CD14-positive monocyte (primary cell): ENCODE data around the gene PELI2. TPM values are rescaled to one million over a fixed set of nuclear protein-coding genes. Genes with fewer than 3 reads are reported as not detected.
A peak's percentile ranks its signal among the peaks of the same experiment; 100 is the strongest.

Experiments
- DNase-seq, 3 donors: peaks; one replicate each; pipeline ENCODE4 v3.0.0-alpha.2; 2011 to 2022
- H2AFZ ChIP-seq: 2 replicates; pipeline ENCODE4 v1.6.0; 2012; ENCODE audit warnings: mild to moderate bottlenecking, low read depth, low read length, inconsistent platforms; ENCODE audit not compliant: insufficient read depth, poor library complexity, severe bottlenecking
- H3K27ac ChIP-seq, 2 donors: 1 replicate in 1 of 2; 2 replicates in 1 of 2; pipeline ENCODE4 v1.5.1; 2012 to 2013; ENCODE audit warnings: low read length in 2 of 2, control low read depth in 1 of 2, inconsistent platforms in 1 of 2, low read depth in 1 of 2, mild to moderate bottlenecking in 1 of 2
- H3K27me3 ChIP-seq, 2 donors: one replicate each; pipeline versions ENCODE4 v1.6.0 to v1.6.1; 2011 to 2013; ENCODE audit warnings: low read length in 2 of 2; ENCODE audit not compliant: control insufficient read depth in 2 of 2, insufficient read depth in 2 of 2
- H3K36me3 ChIP-seq, 2 donors: replicated peaks in 1 of 2; 1 replicate in 1 of 2; 2 replicates in 1 of 2; pipeline versions ENCODE4 v1.5.1 to v1.6.1; 2012 to 2013; ENCODE audit warnings: low read length in 2 of 2, control low read depth in 1 of 2, inconsistent platforms in 1 of 2, mild to moderate bottlenecking in 1 of 2; ENCODE audit not compliant: insufficient read depth in 2 of 2, control insufficient read depth in 1 of 2
- H3K4me1 ChIP-seq, 2 donors: 1 replicate in 1 of 2; 2 replicates in 1 of 2; pipeline versions ENCODE4 v1.5.1 to v1.6.1; 2012 to 2013; ENCODE audit warnings: low read length in 2 of 2, control low read depth in 1 of 2, inconsistent platforms in 1 of 2, mild to moderate bottlenecking in 1 of 2, moderate library complexity in 1 of 2; ENCODE audit not compliant: insufficient read depth in 2 of 2, control insufficient read depth in 1 of 2
- H3K4me2 ChIP-seq: replicated peaks from 2 replicates; pipeline ENCODE3; 2012; ENCODE audit warnings: low read length, moderate library complexity, mild to moderate bottlenecking; ENCODE audit not compliant: poor library complexity, severe bottlenecking; ENCODE audit errors: extremely low read depth
- H3K4me3 ChIP-seq, 3 experiments: fragments of 200-600 bp in 1 of 3; sonication (generic) in 1 of 3; replicated peaks in 1 of 3; 1 replicate in 2 of 3; 2 replicates in 1 of 3; pipeline ENCODE4 v1.5.1; 2011 to 2013; ENCODE audit warnings: low read length in 3 of 3, mild to moderate bottlenecking in 3 of 3, control low read depth in 2 of 3, low read depth in 2 of 3, inconsistent platforms in 1 of 3, moderate library complexity in 1 of 3
- H3K79me2 ChIP-seq: 2 replicates; pipeline ENCODE4 v1.6.0; 2012; ENCODE audit warnings: mild to moderate bottlenecking, control low read depth, inconsistent platforms, low read length, moderate library complexity; ENCODE audit not compliant: insufficient read depth
- H3K9ac ChIP-seq: 2 replicates; pipeline ENCODE4 v1.6.0; 2017; ENCODE audit warnings: low read length, mild to moderate bottlenecking; ENCODE audit not compliant: insufficient read depth, poor library complexity, severe bottlenecking
- H3K9me3 ChIP-seq, 2 donors: replicated peaks in 1 of 2; 1 replicate in 1 of 2; 2 replicates in 1 of 2; pipeline versions ENCODE4 v1.5.1 to v1.6.1; 2012 to 2013; ENCODE audit warnings: low read length in 2 of 2, control low read depth in 1 of 2; ENCODE audit not compliant: control insufficient read depth in 1 of 2, insufficient read depth in 1 of 2
- H4K20me1 ChIP-seq: 2 replicates; pipeline ENCODE4 v1.6.0; 2012; ENCODE audit warnings: mild to moderate bottlenecking, low read length, control low read depth, moderate library complexity; ENCODE audit not compliant: insufficient read depth
- H3K27ac Mint-ChIP-seq, 7 donors: one replicate each; pipeline ENCODE4 v1.8.0; 2020; ENCODE audit warnings: mild to moderate bottlenecking in 7 of 7, mixed read lengths in 7 of 7, moderate library complexity in 6 of 7, inconsistent platforms in 2 of 7
- H3K27me3 Mint-ChIP-seq, 3 donors: one replicate each; pipeline ENCODE4 v1.8.0; 2021 to 2022; ENCODE audit warnings: low read depth in 3 of 3, mild to moderate bottlenecking in 3 of 3, mixed read lengths in 3 of 3, moderate library complexity in 3 of 3, inconsistent platforms in 1 of 3
- H3K36me3 Mint-ChIP-seq, 2 donors: one replicate each; pipeline ENCODE4 v1.8.0; 2020; ENCODE audit warnings: mixed read lengths in 2 of 2, inconsistent platforms in 1 of 2, mild to moderate bottlenecking in 1 of 2
- H3K4me1 Mint-ChIP-seq: one replicate; pipeline ENCODE4 v1.8.0; 2020; ENCODE audit warnings: mild to moderate bottlenecking, mixed read lengths
- H3K4me3 Mint-ChIP-seq, 2 donors: one replicate each; pipeline ENCODE4 v1.8.0; 2020; ENCODE audit warnings: mild to moderate bottlenecking in 2 of 2, mixed read lengths in 2 of 2, moderate library complexity in 1 of 2
- H3K9me3 Mint-ChIP-seq, 7 donors: one replicate each; pipeline ENCODE4 v1.8.0; 2020 to 2022; ENCODE audit warnings: mixed read lengths in 7 of 7, mild to moderate bottlenecking in 6 of 7, moderate library complexity in 6 of 7, inconsistent platforms in 2 of 7
- WGBS: methylation state at CpG from one replicate; pipeline ENCODE4 v1.1.5; 2013; ENCODE audit warnings: missing lambda C conversion rate; ENCODE audit not compliant: insufficient coverage; 5-methylcytosine and 5-hydroxymethylcytosine counted together
- intact Hi-C, 2 donors: fragments of 100-400 bp; cut with micrococcal nuclease; formaldehyde crosslinking; loops; one replicate each; pipeline versions ENCODE4 v1.15.0 to v1.15.1; 2023
- polyA minus RNA-seq: library from RNA; depleted of rRNA, polyadenylated mRNA; stranded (reverse); fragments of >200 nt; gene quantifications from 2 replicates; pipeline ENCODE4 v1.2.3, GENCODE V29; 2012
- polyA plus RNA-seq, 3 donors: library from polyadenylated mRNA; depleted of rRNA in 1 of 3; unstranded in 2 of 3; stranded (reverse) in 1 of 3; fragments of 300-500 nt in 2 of 3; fragments of >200 nt in 1 of 3; fragmentation: Illumina TruSeq in 2 of 3; gene quantifications; 1 replicate in 2 of 3; 2 replicates in 1 of 3; pipeline ENCODE4 v1.2.3, GENCODE V29; 2012 to 2021
- total RNA-seq, 12 experiments: library from RNA in 1 of 12; stranded (reverse) in 1 of 12; fragments of 120-200 nt in 1 of 12; gene quantifications; one replicate each; pipeline ENCODE4 v1.2.4 and lab custom pipeline; 2013 to 2026; ENCODE audit warnings: mixed read lengths in 6 of 12, inconsistent platforms in 1 of 12
- TF ChIP-seq, protein P1 (sequence below): fragments of 200-600 bp; IDR thresholded peaks from one replicate; pipeline ENCODE4 v1.8.0; 2022; ENCODE audit warnings: antibody characterized with exemption, mild to moderate bottlenecking

Gene PELI2, protein sequence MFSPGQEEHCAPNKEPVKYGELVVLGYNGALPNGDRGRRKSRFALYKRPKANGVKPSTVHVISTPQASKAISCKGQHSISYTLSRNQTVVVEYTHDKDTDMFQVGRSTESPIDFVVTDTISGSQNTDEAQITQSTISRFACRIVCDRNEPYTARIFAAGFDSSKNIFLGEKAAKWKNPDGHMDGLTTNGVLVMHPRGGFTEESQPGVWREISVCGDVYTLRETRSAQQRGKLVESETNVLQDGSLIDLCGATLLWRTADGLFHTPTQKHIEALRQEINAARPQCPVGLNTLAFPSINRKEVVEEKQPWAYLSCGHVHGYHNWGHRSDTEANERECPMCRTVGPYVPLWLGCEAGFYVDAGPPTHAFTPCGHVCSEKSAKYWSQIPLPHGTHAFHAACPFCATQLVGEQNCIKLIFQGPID
- 31.5 TPM for total RNA-seq (2013)
- polyA plus RNA-seq (10 to 100 TPM; 10.1 to 35.8 (median 12.5) TPM), polyA minus RNA-seq (16.2 and 42.7 TPM in 2 replicates), total RNA-seq (lab: John Stamatoyannopoulos, UW) (23.2 to 197 (median 155) reads per million in 11 experiments)

DNA sequence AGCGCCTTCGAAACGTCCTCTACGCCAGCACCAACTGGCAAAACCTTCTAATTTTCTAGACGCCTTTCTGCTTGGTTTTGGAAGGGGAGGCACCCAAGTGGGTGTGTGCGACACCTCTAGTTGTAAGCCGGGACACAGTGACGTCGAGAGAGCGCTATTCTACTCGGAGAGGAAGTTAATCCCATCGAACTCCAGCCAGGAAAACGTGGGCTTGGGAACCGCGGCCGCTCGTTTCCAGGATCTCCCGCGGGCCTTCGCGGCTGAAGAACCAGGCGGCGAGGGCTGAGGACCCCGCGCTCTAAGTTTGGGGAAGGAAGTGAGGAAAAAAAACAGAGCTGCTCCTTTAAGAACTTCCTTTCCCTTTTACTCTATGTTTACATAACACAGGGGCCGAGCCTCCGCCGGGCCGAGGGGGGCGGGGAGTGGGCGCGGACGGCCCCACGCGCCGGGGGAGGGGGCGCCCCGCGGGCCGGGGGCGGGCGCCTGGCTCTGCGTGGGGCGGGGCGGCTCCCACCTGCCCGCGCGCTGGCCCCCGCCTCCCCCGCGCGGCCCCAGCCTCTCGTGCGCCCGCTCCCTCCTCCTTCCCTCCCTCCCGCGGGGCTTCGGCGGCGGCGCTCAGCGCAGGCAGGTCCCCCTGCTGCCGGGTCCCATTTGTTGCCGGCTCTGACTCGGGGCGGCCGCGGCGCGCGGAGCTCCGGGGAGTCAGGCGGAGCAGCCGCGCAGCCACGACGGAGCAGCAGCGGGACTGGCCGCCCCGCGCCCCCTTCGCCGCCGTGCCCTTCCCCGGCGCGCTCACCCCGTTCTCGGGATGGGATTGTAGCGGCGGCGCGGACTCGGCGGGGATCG lies at the start of gene PELI2:
TSS of gene PELI2 (plus strand) at position 647 of the 846 bp plus-strand sequence. CDS start 250 bp downstream, outside the sequence.
- H3K27me3 Mint-ChIP-seq = no peaks in the 10 kb centered on the region

More for the DNA sequence above, at the start of gene PELI2:
- H2AFZ ChIP-seq = peak within 1 kb of the TSS; percentile 93
- TF ChIP-seq, protein P1, sequence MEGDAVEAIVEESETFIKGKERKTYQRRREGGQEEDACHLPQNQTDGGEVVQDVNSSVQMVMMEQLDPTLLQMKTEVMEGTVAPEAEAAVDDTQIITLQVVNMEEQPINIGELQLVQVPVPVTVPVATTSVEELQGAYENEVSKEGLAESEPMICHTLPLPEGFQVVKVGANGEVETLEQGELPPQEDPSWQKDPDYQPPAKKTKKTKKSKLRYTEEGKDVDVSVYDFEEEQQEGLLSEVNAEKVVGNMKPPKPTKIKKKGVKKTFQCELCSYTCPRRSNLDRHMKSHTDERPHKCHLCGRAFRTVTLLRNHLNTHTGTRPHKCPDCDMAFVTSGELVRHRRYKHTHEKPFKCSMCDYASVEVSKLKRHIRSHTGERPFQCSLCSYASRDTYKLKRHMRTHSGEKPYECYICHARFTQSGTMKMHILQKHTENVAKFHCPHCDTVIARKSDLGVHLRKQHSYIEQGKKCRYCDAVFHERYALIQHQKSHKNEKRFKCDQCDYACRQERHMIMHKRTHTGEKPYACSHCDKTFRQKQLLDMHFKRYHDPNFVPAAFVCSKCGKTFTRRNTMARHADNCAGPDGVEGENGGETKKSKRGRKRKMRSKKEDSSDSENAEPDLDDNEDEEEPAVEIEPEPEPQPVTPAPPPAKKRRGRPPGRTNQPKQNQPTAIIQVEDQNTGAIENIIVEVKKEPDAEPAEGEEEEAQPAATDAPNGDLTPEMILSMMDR = no peak
- WGBS = under 1% methylated on average over 79 of the region's 96 CpGs
- no peaks in the 10 kb centered on the region for H3K9me3 ChIP-seq
- peaks cover 55 to 73% of the 10 kb centered on the region in 2 donors for H3K4me1 ChIP-seq
- peak within 1 kb of the TSS; percentile 96 to 99 (median 98) for H3K27ac Mint-ChIP-seq
- H3K36me3 ChIP-seq = no peaks in the 10 kb centered on the region
- peak within 1 kb of the TSS; percentile 90 for H3K9ac ChIP-seq
- H3K4me3 ChIP-seq = peak within 1 kb of the TSS; percentile 85 to 95 (median 93)
- peak within 1 kb of the TSS; percentile 87 to 95 for H3K27ac ChIP-seq
- no peaks in the 10 kb centered on the region for H3K36me3 Mint-ChIP-seq
- peaks cover 42% of the 10 kb centered on the region for H4K20me1 ChIP-seq
- H3K4me2 ChIP-seq = peak within 1 kb of the TSS; percentile 90
- peaks cover 61% of the 10 kb centered on the region for H3K79me2 ChIP-seq
- H3K27me3 ChIP-seq = no peaks in the 10 kb centered on the region
- peaks cover 69% of the 10 kb centered on the region for H3K4me1 Mint-ChIP-seq
- intact Hi-C loops = no loop called here
- H3K4me3 Mint-ChIP-seq = peak within 1 kb of the TSS; percentile 96 to 97
- peak; percentile 77 to 82 (median 81) for DNase-seq
- no peaks in the 10 kb centered on the region for H3K9me3 Mint-ChIP-seq
